Fibroblast of peridontal ligament (primary cell): ENCODE measurements around the gene RETREG1.
A peak's percentile ranks its signal among the peaks of the same experiment; 100 is the strongest.
"Not testable (repeated sequence)": the region's sequence is repeated elsewhere in the genome, so short reads cannot be mapped to it uniquely, and the experiment has no call there.

Experiments used
- DNase-seq: peaks from one replicate; pipeline ENCODE4 v3.0.0-alpha.2; 2010; ENCODE audit errors: extremely low read depth

RETREG1 gene

DNA sequence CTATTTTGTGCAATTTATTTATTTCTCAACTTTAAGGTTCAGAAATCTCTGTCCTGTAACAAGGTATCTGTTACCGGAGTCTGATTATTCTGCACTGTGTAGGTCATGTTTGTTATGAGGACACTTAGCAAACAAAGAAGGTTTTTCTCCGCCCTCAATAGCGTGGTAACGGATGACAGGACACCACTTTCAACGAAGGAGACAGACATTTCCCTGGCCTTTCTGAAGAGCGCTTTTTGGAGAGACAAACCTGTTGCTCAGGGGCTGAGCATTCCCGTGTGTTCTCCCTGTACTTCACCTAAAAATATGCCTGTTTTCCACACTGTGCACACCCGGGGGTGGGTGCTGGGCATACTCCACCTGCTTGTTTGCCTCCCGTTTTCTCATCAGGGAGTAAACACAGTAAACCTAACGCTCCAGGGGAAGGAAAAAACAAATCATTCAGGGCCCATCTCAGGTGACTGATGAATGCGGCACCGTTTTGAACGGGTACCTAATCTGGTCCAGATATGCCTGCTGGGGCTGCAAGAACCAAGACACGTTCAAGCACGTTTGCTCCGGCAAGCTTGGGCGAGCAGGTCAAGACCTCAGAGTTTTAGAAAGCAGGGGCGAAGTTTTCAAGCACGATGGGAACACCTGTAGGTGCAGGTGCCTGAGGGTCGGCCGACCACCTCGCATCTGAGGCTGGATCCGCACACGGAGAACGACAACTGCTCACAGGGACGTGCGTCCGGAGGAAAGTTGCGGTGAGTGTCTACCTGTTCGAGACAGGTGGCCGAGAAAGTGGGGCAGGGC lies 859 bp downstream of the RETREG1 start:
- DNase-seq = no peak

DNA sequence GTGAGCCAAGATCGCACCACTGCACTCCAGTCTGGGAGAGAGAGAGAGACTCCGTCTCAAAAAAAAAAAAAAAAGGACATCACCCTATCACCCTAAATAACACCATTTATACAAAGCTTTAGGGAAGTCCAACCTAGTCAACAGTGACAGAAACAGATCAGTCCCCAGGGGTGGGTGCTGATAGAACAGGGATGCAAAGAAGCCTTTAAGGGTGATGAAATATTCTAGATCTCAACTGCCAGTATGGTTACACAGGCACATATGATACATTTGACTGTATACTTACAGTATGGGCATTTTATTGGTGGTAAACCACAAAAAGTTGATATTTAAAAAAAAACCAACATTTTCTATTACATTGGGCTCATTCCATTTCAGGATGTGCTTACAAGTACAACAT lies 4.8 kb downstream of the RETREG1 start:
- no peak for DNase-seq

DNA sequence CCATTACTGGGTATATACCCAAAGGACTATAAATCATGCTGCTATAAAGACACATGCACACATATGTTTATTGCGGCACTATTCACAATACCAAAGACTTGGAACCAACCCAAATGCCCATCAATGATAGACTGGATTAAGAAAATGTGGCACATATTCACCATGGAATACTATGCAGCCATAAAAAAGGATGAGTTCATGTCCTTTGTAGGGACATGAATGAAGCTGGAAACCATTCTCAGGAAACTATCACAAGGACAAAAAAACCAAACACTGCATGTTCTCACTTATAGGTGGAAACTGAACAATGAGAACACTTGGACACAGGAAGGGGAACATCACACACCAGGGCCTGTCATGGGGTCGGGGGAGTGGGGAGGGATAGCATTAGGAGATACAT lies 5.9 kb downstream of the RETREG1 start:
- DNase-seq = not testable (repeated sequence)

DNA sequence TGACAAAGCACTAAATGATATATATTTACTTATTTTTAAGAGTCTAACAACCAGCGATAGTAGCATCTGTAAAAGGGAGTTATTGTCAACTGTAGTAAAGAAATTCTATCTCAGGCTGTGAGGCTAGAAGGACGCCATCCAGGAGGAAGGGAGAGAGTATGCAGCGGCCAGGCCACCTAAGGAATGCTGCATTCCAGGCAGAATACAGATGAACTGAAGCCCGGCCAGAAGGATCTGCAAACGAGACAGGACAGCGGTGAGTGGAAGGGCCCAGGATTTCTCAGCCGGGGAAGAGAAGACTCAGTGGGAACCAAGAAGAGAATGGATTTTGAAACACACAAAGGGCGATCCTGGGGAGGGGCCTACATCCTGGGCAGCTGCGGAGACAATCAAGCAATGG lies 7.4 kb downstream of the RETREG1 start:
- DNase-seq = no peak

DNA sequence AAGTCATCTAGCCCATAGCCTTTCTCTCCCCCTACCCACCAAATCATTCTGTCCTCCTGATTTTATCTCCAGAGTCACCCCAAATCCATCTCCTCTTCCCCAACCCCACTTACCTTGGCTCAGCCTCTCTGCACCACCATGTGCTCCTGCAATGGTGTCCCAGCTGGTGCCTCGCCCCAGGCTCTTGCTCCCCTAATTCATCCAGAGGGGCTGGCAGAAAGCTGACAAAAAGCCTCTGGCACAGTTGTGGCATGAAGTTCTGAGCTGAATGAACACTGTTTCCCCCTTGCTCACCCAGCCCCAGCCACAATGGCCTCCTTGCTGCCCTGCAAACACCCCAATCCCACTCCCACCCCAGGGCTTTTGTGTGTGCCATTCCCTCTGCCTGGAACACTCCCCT lies 10.2 kb downstream of the RETREG1 start:
- no peak for DNase-seq

DNA sequence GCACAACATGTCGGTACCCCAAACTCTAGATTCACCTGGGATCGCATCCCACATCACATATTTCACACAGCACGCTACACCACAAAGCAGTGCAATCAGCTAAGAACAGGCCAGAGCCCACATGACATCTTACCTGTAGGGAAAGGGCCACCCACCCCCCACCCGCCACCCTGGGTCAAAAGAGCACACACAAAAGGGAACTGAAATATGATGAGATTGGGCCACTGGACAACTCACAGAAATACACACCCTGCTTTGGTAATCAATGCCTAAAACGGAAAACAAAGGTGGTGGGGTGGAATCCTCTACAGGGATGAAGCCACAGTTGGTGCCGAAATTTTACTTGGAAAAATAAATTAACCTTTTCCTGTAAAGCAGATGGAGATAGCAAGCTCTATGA lies 13.1 kb downstream of the RETREG1 start:
- no peak for DNase-seq

DNA sequence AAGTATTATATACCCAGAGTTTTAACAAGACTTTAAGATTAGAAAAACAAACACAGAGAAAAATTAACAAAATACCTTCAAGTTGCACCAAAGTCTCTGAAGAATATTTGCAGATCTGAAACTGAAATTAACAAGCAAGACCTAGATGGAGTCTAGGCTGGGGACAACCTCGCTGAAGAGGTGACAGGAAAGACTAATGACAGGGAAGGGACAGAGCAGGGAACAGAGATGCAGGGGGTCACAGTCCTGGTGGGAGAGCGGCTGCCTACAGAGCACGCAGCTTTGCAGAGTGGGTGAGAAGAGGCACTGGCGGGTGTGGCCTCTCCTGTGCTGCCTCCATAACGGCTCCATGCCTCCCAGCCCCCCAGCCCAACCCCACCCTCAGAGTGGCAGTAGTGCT lies 13.5 kb downstream of the RETREG1 start:
- DNase-seq = no peak

DNA sequence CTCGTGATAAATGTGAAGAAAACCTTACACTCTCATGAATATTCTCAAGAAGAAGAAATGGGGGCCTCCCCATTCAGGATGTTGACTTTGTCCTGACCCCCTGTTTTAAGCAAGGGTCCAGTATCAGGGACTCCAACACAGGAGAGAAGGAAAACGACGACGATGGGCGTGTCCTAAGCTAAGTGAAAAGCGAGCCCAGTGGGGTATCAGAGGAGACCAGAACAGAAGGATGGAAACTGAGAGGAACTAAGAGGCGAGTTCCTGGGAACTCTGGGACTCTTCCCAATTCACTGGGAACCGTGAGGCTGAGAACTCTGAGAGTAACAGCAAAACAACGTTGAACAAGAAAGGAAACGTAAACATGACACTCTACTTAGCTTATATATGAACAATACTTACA lies 14.6 kb downstream of the RETREG1 start:
- no peak for DNase-seq

DNA sequence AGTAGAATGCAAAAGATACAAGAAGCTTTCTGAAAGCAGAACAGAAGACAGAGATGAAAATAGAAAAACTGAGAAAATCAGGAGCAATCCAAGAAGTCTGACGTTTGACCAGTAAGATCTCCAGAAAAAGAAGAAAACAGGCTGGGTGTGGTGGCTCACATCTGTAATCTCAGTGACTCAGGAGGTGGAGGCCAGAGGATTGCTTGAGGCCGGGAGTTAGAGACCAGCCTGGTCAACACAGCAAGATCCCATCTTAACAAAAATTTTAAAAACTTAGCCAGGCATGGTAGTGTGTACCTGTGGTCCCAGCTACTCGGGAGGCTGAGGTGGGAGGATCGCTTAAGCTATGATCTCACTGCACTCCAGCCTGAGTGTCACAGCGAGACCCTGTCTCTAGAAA lies 15.9 kb downstream of the RETREG1 start:
- no peak for DNase-seq

DNA sequence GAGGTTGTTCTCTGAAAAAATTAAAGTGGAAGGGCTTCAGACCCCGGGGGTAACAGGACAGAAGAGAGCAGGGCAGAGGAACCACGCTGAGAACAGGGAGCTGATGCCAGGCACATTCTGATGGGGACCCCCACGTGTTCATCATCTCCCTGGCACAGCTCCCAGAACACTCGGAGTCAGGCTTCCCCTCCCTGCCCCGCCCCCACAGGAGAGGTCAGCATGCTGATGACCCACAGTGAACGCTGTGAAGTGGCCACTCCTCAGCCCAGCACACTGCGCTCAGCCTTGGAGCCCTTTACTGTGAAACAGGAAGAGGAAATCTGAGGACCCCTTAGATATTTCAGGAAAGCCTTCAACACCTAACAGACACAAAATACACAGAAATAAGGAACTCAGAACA lies 16.4 kb downstream of the RETREG1 start:
- DNase-seq = no peak

DNA sequence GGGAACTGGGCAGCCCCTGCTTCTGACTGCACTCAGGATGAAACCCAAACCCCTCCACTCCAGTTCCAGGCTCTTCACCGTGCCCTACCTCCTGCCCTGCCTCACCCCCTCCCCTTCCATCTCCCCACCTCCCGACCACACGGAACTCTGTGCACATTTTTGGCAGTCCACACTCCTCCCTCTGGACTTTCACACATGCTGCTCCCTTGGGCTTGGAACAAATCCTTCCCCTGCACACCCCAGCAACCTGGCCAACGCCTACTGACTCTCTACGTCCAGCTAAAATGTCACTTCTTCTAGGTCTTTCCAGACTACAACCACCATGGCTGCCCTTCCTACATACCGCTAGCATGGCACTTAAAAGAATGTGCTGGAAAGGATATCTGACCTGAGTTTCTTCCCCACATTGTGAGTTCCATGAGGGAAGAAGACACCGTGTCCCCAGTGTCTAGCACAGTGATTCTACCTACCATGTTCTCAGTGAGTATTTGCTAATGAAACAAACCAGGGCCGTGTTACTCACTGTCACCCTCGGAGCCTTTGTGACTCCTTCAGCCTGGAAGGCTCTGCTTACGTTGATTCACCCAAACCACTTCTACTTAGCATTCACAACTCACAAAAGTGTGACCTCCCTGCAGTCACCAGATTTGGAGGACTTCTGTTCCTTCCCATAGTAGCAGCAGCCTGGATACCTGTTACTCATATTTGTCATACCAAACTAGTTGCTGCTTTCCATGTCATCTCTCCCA lies 18.7 kb downstream of the RETREG1 start:
- no peak for DNase-seq

DNA sequence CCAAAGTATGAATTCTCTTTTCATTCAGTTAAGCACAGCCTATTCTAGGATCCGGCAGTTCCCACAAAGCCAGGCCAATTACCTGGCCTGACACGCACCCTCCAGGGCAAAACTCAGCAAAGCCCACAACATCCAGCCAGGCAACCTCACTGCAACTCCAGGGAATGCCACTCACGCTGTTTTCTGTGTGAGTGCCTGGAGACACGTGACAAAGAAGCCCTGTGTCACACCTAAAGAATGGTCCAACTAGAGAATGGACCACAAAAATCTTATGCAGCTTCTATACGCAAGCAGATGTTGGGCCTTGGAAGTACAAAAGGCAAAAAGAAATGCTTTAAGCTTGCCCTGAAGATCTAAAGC lies 20.2 kb downstream of the RETREG1 start:
- DNase-seq = peak; percentile 60

DNA sequence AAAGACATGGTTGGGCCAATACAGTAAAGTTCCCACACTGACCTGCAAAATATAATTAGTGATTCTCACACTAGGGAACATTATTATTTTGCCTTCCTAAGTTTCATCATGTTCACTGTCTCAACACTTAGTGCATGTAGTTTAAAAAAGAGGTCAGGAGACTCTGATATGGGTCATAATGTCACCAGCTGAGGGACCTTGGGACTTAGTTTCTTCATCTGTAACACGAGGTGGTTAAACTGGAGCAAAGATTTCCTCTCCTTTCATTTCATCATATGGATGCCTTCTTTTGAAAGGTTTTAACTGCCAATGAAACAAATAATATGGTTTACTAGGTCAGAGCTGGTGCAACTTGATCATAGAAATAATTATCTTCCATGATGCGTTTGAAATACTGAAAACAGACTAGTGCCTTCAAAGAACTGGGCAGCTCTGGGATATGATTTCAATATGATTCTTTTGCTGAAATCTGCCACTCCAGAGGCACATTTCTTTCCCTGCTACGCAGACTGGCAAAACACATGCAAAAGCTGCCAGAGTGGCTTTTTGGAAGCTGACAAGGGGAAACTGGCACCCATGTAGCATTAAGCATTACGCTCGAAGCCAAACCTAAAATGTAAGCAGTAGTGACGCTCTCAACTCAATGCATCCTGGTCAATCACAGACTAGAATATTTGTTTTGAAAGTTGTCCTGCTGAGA lies 20.8 kb downstream of the RETREG1 start:
- no peak for DNase-seq

DNA sequence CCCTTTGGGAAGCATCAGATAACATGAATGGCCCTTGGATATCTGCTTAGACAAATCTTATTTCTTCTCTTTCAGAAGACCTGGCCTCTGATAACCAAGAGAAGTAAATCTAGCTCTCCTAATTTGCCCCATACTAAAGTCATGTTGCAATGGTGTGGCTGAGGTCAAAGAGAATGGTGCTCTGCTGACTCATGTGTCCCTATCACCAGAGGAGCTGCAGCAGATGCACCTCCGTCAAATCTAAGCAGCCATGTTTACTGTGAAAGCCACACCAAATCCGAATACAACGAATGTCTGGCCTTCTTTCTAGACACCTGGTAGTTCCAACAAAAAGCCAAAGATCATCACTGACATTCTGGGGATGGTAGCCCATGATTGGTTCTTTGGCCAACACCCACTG lies 23.2 kb downstream of the RETREG1 start:
- no peak for DNase-seq

DNA sequence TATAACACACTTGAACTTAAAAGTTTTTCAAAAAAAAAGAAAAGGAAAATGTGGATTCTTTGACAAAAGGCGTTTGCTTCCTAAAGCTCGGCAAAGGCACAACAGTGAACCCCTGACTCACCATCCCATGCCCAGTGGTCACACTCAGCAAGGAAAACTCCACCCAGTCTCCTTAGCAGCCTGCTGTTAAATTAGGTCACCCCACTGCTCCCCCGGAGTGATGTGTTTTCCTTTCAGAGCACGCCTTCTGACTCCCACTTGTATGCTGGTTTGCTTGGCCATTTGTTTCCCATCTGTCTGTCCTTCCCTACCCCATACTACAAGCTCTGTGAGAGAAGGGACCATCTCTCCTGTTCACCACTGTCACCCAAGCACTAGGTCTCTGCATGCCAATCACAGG lies 23.8 kb downstream of the RETREG1 start:
- DNase-seq = peak; percentile 22

DNA sequence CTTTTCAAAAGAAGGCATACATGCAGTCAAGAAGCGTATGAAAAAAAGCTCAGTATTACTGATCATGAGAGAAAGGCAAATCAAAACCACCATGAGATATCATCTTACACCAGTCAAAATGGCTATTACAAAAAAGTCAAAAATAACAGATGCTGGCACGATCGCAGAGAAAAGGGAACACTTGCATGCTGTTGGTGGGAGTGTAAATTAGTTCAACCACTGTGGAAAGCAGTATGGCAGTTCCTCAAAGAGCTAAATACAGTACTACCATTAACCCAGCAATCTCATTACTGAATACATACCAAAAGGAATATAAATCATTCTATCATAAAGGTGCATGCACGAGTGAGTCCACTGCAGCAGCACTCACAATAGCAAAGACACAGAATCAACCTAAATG lies 24.5 kb downstream of the RETREG1 start:
- no peak for DNase-seq

DNA sequence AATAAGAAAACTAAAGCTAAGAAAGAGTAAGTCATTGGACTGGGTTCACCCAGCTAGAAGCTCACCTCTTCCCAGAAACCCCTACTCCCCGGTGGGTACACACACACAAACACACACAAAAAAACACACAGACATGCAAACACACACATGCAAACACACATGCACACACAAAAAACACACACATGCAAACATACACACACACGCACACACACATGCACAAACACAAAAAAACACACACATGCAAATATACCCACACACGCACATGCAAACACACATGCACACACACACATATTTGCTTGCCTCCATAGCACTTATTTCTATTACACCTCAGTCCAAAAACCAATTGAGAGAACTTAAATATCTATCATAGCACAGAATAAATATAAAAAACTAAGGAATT lies 26.1 kb downstream of the RETREG1 start:
- no peak for DNase-seq

DNA sequence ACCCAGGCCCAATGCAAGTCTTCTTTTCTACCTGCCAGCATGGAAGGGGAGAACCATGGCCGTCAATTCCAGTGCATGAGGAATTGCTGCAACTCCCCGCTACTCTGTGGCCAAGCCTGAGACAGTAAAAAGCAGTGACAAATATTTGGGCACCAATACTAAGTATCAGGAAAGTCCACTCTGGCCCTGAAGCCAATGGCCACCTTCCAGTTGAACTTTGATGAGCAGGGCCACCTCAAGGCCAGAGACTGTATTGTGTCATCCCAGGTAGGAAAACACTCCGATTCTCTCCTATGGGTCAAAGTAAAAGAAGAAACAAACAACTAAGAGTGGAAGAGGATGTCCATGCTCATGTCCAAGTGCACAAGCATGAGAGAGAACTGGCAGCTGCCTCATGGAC lies 27.1 kb downstream of the RETREG1 start:
- DNase-seq = no peak

DNA sequence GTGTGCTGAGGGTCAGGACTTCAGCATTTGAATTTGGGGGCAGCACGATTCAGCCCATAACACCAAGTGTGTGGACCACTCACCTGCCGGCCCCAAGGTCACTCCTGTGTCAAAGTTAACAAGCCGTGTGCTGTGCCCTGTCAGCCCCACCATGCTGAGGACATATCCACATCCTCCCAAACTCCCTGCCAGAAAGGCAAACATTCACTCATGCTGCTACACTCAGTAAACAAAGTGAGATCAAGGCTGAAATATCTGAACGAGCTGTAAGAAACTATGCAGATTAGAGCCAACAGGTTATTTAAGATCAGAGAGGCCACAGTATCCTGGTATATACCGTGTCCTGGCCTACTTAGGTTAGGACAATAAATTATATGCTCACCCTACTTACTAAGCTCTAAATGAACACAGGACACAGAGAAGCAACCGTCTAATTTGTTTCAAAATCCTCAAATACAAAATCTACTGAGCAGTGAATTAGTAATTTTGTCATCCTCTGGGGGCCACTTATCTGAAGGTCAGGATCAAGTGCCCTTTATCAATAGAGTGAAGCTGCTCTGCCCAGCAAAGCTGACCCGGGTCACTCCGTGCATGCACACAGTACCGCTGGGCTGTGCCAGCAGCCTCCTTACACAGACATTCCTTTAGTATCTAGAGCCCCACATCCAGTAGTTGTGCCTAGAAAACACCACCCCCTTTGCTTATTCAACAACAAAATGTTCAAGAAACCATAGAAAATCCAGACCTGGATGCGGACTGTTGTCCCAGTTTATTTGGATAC lies 28.2 kb downstream of the RETREG1 start:
- DNase-seq = no peak

DNA sequence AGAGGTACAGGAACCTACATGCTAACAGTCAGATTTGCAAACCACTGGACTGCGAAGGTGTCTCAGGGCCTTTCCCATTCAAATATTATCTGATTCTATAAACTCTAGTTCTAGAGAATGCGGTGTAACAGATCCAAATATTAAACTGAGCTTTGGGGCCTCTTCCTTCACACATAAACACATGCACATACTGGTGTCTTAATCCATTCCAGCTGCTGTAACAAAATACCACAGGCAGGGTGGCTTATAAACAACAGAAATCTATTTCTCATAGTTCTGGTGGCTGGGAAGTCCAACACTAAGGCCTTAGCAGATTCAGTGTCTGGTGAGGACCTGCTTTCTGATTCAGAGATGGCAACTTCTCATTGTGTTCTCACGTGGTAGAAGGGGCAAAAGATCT lies 30.2 kb downstream of the RETREG1 start:
- peak; percentile 25 for DNase-seq

DNA sequence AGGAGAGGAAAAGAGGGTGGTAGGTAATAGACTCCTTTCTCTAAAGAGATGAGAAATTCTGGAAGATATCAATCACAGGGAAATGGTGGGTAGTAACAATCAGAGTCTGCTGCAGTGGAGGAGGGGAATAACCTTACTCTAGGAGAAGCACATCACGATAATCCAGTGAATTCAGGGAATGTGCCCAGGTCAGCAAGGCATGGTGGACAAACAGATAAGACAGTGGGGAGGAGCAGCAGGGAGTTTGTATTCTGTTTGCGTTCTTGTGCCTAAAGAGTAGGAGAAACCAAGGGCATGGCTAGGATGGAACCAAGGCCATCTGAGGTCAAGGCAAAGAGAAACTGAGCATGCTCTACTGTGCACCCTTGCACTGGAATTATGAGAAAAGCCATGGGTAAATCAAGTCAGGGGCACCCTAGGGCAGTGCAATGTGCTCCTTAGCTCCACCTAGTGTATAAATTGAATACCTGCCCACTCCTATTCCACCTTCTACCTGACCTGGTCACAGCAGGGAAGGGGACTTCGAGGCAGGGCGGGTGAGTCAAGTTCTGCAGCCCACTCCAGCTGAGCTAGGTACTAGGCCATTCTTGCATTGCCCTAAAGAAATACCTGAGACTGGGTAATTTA lies 31.6 kb downstream of the RETREG1 start:
- DNase-seq = no peak

DNA sequence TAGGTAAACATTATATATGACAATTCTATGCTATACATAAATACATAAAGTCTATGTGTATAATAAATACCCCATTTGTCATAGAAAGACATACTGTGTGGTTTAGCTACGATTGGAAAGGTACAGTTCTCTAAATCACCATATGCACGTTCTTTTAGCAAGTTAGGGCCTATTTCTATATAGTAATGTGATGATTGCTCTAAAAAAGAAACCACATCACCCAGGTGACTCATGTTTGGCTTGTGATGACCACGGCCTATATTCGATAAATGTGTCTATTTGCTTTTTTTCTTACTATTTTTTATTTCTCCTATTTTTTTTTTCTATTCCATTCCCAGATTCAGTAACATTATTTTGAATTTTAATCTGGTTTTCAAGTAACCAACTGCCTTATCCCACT lies 34.7 kb downstream of the RETREG1 start:
- no peak for DNase-seq
